Activated effector memory CD4-positive, alpha-beta T cell treated with Interleukin-2 at 50 U/mL for 16 hours (primary cell): ENCODE results near the gene CBR3.

Source experiments
- DNase-seq: peaks from one replicate; pipeline ENCODE4 v3.0.0-alpha.2; 2020

Gene CBR3

GRCh38 chr21:36156815-36157670 is 22.2 kb downstream of the CBR3 start, which contains the start of gene DOP1B:
DOP1B (plus strand) TSS chr21:36156824; CDS start chr21:36164734, 7,910 bp downstream.
- no peak for DNase-seq

GRCh38 chr21:36159356-36159921 is 24.6 kb downstream of the CBR3 start:
- no peak for DNase-seq

- no peak for DNase-seq
These were observed 25.9 kb downstream of the CBR3 start for GRCh38 chr21:36160850-36161178.

- no peak for DNase-seq
These were observed 27.8 kb downstream of the CBR3 start for GRCh38 chr21:36162631-36163030.

- DNase-seq, result no peak
These were observed 29.2 kb downstream of the CBR3 start for GRCh38 chr21:36163750-36164741.

- no peak for DNase-seq
These were observed 30.5 kb downstream of the CBR3 start for GRCh38 chr21:36165356-36165755.

GRCh38 chr21:36166705-36167104 is 31.8 kb downstream of the CBR3 start:
- no peak for DNase-seq

- no peak for DNase-seq
These were observed 32.7 kb downstream of the CBR3 start for GRCh38 chr21:36167541-36167940.

GRCh38 chr21:36169470-36170128 is 34.7 kb downstream of the CBR3 start:
- no peak for DNase-seq

- no peak for DNase-seq
These were observed 35.9 kb downstream of the CBR3 start for GRCh38 chr21:36170823-36171222.

GRCh38 chr21:36171336-36171735 is 36.5 kb downstream of the CBR3 start:
- DNase-seq, result no peak

- DNase-seq, result no peak
These were observed 37.0 kb downstream of the CBR3 start for GRCh38 chr21:36171741-36172331.

- no peak for DNase-seq
These were observed 39.9 kb downstream of the CBR3 start for GRCh38 chr21:36174780-36175179.

GRCh38 chr21:36175771-36176565 is 41.1 kb downstream of the CBR3 start:
- DNase-seq, result no peak

GRCh38 chr21:36178349-36178748 is 43.5 kb downstream of the CBR3 start:
- no peak for DNase-seq

- DNase-seq, result no peak
These were observed 44.3 kb downstream of the CBR3 start for GRCh38 chr21:36179145-36179544.

- DNase-seq, result no peak
These were observed 46.1 kb downstream of the CBR3 start for GRCh38 chr21:36180963-36181362.

- no peak for DNase-seq
These were observed 48.4 kb downstream of the CBR3 start for GRCh38 chr21:36183144-36183795.

- no peak for DNase-seq
These were observed 49.7 kb downstream of the CBR3 start for GRCh38 chr21:36184545-36184944.

- DNase-seq, result no peak
These were observed 50.6 kb downstream of the CBR3 start for GRCh38 chr21:36185523-36185922.

GRCh38 chr21:36186081-36186480 is 51.2 kb downstream of the CBR3 start:
- DNase-seq, result no peak
